ENCODE results near the gene PPM1H.

GRCh38 chr12:62865937-62866336 lies 69.0 kb downstream of the PPM1H start:
- TF ChIP-seq, protein P1, sequence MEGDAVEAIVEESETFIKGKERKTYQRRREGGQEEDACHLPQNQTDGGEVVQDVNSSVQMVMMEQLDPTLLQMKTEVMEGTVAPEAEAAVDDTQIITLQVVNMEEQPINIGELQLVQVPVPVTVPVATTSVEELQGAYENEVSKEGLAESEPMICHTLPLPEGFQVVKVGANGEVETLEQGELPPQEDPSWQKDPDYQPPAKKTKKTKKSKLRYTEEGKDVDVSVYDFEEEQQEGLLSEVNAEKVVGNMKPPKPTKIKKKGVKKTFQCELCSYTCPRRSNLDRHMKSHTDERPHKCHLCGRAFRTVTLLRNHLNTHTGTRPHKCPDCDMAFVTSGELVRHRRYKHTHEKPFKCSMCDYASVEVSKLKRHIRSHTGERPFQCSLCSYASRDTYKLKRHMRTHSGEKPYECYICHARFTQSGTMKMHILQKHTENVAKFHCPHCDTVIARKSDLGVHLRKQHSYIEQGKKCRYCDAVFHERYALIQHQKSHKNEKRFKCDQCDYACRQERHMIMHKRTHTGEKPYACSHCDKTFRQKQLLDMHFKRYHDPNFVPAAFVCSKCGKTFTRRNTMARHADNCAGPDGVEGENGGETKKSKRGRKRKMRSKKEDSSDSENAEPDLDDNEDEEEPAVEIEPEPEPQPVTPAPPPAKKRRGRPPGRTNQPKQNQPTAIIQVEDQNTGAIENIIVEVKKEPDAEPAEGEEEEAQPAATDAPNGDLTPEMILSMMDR (IDR thresholded peaks at IDR 0.05), result no peak
- no peak for TF ChIP-seq EZH2 (IDR thresholded peaks at IDR 0.05; ENCODE audit: borderline replicate concordance, insufficient read depth, low read depth, low read length, poor library complexity, severe bottlenecking)

Data from B cell (primary cell).